Activated CD4-positive, alpha-beta T cell treated with anti-CD3 and anti-CD28 coated beads for 1 hour (primary cell): Measurements from ENCODE around the gene ZBTB4.

Source experiments
- DNase-seq: peaks from one replicate; pipeline ENCODE4 v3.0.0-alpha.2; 2020

ZBTB4 gene

GRCh38 chr17:7440113-7440833 lies 39.2 kb downstream of the ZBTB4 start:
- DNase-seq = no peak

GRCh38 chr17:7439462-7440112 lies 39.8 kb downstream of the ZBTB4 start, which contains the start of gene FGF11:
Gene FGF11, plus strand, starts transcription at chr17:7439512. Its CDS starts 109 bp downstream, at chr17:7439621.
- no peak for DNase-seq

- DNase-seq = no peak
Measured at GRCh38 chr17:7438656-7439460, 40.6 kb downstream of the ZBTB4 start.

GRCh38 chr17:7437950-7438614 lies 41.3 kb downstream of the ZBTB4 start:
- peak; percentile 45 for DNase-seq

- no peak for DNase-seq
Measured at GRCh38 chr17:7437369-7437863, 42.0 kb downstream of the ZBTB4 start.

GRCh38 chr17:7436556-7437368 lies 42.7 kb downstream of the ZBTB4 start:
- DNase-seq = peak; percentile 76

GRCh38 chr17:7435676-7436555 lies 43.5 kb downstream of the ZBTB4 start:
- DNase-seq = peak; percentile 42

- no peak for DNase-seq
Measured at GRCh38 chr17:7432296-7432695, 47.1 kb downstream of the ZBTB4 start.

- no peak for DNase-seq
Measured at GRCh38 chr17:7431231-7431630, 48.2 kb downstream of the ZBTB4 start.

- DNase-seq = no peak
Measured at GRCh38 chr17:7429722-7430121, 49.7 kb downstream of the ZBTB4 start.

- no peak for DNase-seq
Measured at GRCh38 chr17:7428557-7428956, 50.9 kb downstream of the ZBTB4 start, which contains the start of gene SPEM3. Gene SPEM3, plus strand, starts transcription at chr17:7428857. Its CDS starts 46 bp downstream, at chr17:7428903.

- DNase-seq = no peak
Measured at GRCh38 chr17:7427549-7427948, 51.9 kb downstream of the ZBTB4 start.

GRCh38 chr17:7426896-7427489 lies 52.4 kb downstream of the ZBTB4 start:
- DNase-seq = no peak

- no peak for DNase-seq
Measured at GRCh38 chr17:7426203-7426863, 53.1 kb downstream of the ZBTB4 start.

- DNase-seq = no peak
Measured at GRCh38 chr17:7425756-7426155, 53.7 kb downstream of the ZBTB4 start.

- no peak for DNase-seq
Measured at GRCh38 chr17:7425316-7425715, 54.1 kb downstream of the ZBTB4 start, which contains the start of gene SPEM2. Gene SPEM2, plus strand, starts transcription at chr17:7425616. Its CDS starts 73 bp downstream, at chr17:7425689.

- DNase-seq = no peak
Measured at GRCh38 chr17:7423679-7424078, 55.8 kb downstream of the ZBTB4 start.

GRCh38 chr17:7421186-7421585 lies 58.2 kb downstream of the ZBTB4 start:
- no peak for DNase-seq

GRCh38 chr17:7419819-7420610 lies 59.4 kb downstream of the ZBTB4 start, which contains the start of gene SPEM1:
Gene SPEM1, plus strand, starts transcription at chr17:7420324. Its CDS starts 61 bp downstream, at chr17:7420385.
- DNase-seq = no peak
